ENCODE results near the gene PLEKHA6.

PLEKHA6 gene

GRCh38 chr1:204307334-204307883, 52.3 kb downstream of the PLEKHA6 start:
- no peak for DNase-seq

- DNase-seq: no peak
Measured at GRCh38 chr1:204306076-204306475, 53.7 kb downstream of the PLEKHA6 start.

GRCh38 chr1:204304067-204304466, 55.7 kb downstream of the PLEKHA6 start:
- no peak for DNase-seq

GRCh38 chr1:204302769-204303168, 57.0 kb downstream of the PLEKHA6 start:
- no peak for DNase-seq

- no peak for DNase-seq
Measured at GRCh38 chr1:204301171-204301957, 58.4 kb downstream of the PLEKHA6 start.

- DNase-seq: no peak
Measured at GRCh38 chr1:204299814-204300365, 59.8 kb downstream of the PLEKHA6 start.

- no peak for DNase-seq
Measured at GRCh38 chr1:204296431-204296988, 63.2 kb downstream of the PLEKHA6 start.

GRCh38 chr1:204295671-204296070, 64.1 kb downstream of the PLEKHA6 start:
- DNase-seq: no peak

GRCh38 chr1:204294357-204294756, 65.4 kb downstream of the PLEKHA6 start:
- no peak for DNase-seq

- no peak for DNase-seq
Measured at GRCh38 chr1:204293605-204294337, 66.0 kb downstream of the PLEKHA6 start.

- DNase-seq: no peak
Measured at GRCh38 chr1:204292740-204293139, 67.0 kb downstream of the PLEKHA6 start.

GRCh38 chr1:204289280-204289679, 70.4 kb downstream of the PLEKHA6 start:
- DNase-seq: no peak

- no peak for DNase-seq
Measured at GRCh38 chr1:204288021-204288588, 71.6 kb downstream of the PLEKHA6 start.

GRCh38 chr1:204287466-204287891, 72.2 kb downstream of the PLEKHA6 start:
- no peak for DNase-seq

GRCh38 chr1:204286831-204287421, 72.8 kb downstream of the PLEKHA6 start:
- DNase-seq: no peak

GRCh38 chr1:204286315-204286714, 73.4 kb downstream of the PLEKHA6 start:
- no peak for DNase-seq

GRCh38 chr1:204285436-204286305, 74.1 kb downstream of the PLEKHA6 start:
- no peak for DNase-seq

- DNase-seq: no peak
Measured at GRCh38 chr1:204284929-204285328, 74.8 kb downstream of the PLEKHA6 start.

- DNase-seq: no peak
Measured at GRCh38 chr1:204283711-204284651, 75.7 kb downstream of the PLEKHA6 start.

- DNase-seq: no peak
Measured at GRCh38 chr1:204282761-204283221, 76.9 kb downstream of the PLEKHA6 start.

Data from NCI-H1417 treated with DMSO at 0.1 percent for 48 hours (cell line).